ENCODE data around the gene NKTR. TPM values are rescaled to one million over a fixed set of nuclear protein-coding genes. Genes with fewer than 3 reads are reported as not detected.

Gene NKTR
- total RNA-seq, 1 experiment from 2014 or later: 70.5 TPM

- Histone ChIP-seq H3K27me3 (ENCODE audit: insufficient read depth, low read depth) (no peaks in the 10 kb centered on the region), H3K9me3 (ENCODE audit: insufficient read depth, low read depth) (no peaks in the 10 kb centered on the region), H3K4me3 (peak overlapping the region; percentile 66), H4K20me1 (ENCODE audit: insufficient read depth) (no peaks in the 10 kb centered on the region), H3K27ac (0 out of 2 replicates have a peak overlapping the region, but pooled peaks have one; percentile 34), H3K79me2 (ENCODE audit: low read depth) (no peaks in the 10 kb centered on the region), H3K9me2 (ENCODE audit: insufficient read depth) (no peaks in the 10 kb centered on the region), H3K4me1 (replicated peaks; ENCODE audit: insufficient read depth) (peaks cover 33% of the 10 kb centered on the region), H3K36me3 (ENCODE audit: low read depth) (no peaks in the 10 kb centered on the region), H3K4me2 (peak overlapping the region; percentile 92), H2AFZ (no peak overlapping the region), H3F3A (ENCODE audit: insufficient read depth, low read depth) (peaks cover 18% of the 10 kb centered on the region; the same call in 1 of the 2 replicates)
- POLR2A ChIA-PET (ENCODE audit: unreplicated experiment): no interaction called here
- no peak for TF ChIP-seq EZH2 (IDR thresholded peaks at IDR 0.05; ENCODE audit: low read depth)
- no peak for TF ChIP-seq CTCF (conservative IDR thresholded peaks at IDR 0.05)
- no peak for DNase-seq
- CTCF ChIA-PET: interaction anchor here (0.6 kb wide), 1 partner anchor 156 kb away, joined by 4 read pairs; the partner anchor contains the start of gene ACKR2
- BruUV-seq (replicated peaks): TSS peak; percentile 56
- intact Hi-C loops (cut with micrococcal nuclease; ENCODE audit: unreplicated experiment): loop anchor here (2.0 kb wide), 2 partner anchors 52 to 92 kb away; partner anchors contain the start of gene NKTR
Measured at GRCh38 chr3:42653303-42653559, 52.7 kb downstream of the NKTR start.

- Histone ChIP-seq H3K27me3 (ENCODE audit: insufficient read depth, low read depth) (no peaks in the 10 kb centered on the region), H3K4me3 (peak within 1 kb of the TSS; percentile 66), H3K36me3 (ENCODE audit: low read depth) (no peaks in the 10 kb centered on the region), H3K9me3 (ENCODE audit: insufficient read depth, low read depth) (no peaks in the 10 kb centered on the region), H3K27ac (peak within 1 kb of the TSS; percentile 65), H2AFZ (peak within 1 kb of the TSS; percentile 77), H3K4me1 (replicated peaks; ENCODE audit: insufficient read depth) (peaks cover 33% of the 10 kb centered on the region), H4K20me1 (ENCODE audit: insufficient read depth) (no peaks in the 10 kb centered on the region), H3K79me2 (ENCODE audit: low read depth) (no peaks in the 10 kb centered on the region), H3F3A (ENCODE audit: insufficient read depth, low read depth) (peaks cover 18% of the 10 kb centered on the region; the same call in 1 of the 2 replicates), H3K9me2 (ENCODE audit: insufficient read depth) (no peaks in the 10 kb centered on the region), H3K4me2 (peak within 1 kb of the TSS; percentile 92)
- TF ChIP-seq CTCF (conservative IDR thresholded peaks at IDR 0.05) (no peak), EZH2 (IDR thresholded peaks at IDR 0.05; ENCODE audit: low read depth) (no peak)
- DNase-seq: no peak
- intact Hi-C loops (cut with micrococcal nuclease; ENCODE audit: unreplicated experiment): loop anchor here (2.0 kb wide), 2 partner anchors 53 to 91 kb away; partner anchors contain the start of gene NKTR
- CTCF ChIA-PET: interaction anchor here (0.7 kb wide), 1 partner anchor 11 kb away, joined by 4 read pairs; no protein-coding TSS in a partner anchor
- POLR2A ChIA-PET (ENCODE audit: unreplicated experiment): no interaction called here
- BruUV-seq (replicated peaks): TSS peak; percentile 18
Measured at GRCh38 chr3:42653560-42654330, 53.3 kb downstream of the NKTR start, which contains the start of gene ZBTB47. TSS of gene ZBTB47 (plus strand) at chr3:42653697. CDS start at chr3:42658356, 4,659 bp downstream.

- intact Hi-C loops (cut with micrococcal nuclease; ENCODE audit: unreplicated experiment): no loop called here
- Histone ChIP-seq H2AFZ (peak overlapping the region; percentile 77), H4K20me1 (ENCODE audit: insufficient read depth) (no peaks in the 10 kb centered on the region), H3K79me2 (ENCODE audit: low read depth) (no peaks in the 10 kb centered on the region), H3K4me1 (replicated peaks; ENCODE audit: insufficient read depth) (peaks cover 33% of the 10 kb centered on the region), H3K4me3 (peak overlapping the region; percentile 66), H3K9me2 (ENCODE audit: insufficient read depth) (no peaks in the 10 kb centered on the region), H3K27me3 (ENCODE audit: insufficient read depth, low read depth) (no peaks in the 10 kb centered on the region), H3K9me3 (ENCODE audit: insufficient read depth, low read depth) (no peaks in the 10 kb centered on the region), H3F3A (ENCODE audit: insufficient read depth, low read depth) (peaks cover 18% of the 10 kb centered on the region; the same call in 1 of the 2 replicates), H3K4me2 (peak overlapping the region; percentile 92), H3K27ac (no peak overlapping the region), H3K36me3 (ENCODE audit: low read depth) (no peaks in the 10 kb centered on the region)
- CTCF ChIA-PET: interaction anchor here (0.6 kb wide), 1 partner anchor 90 kb away, joined by 15 read pairs; no protein-coding TSS in a partner anchor
- DNase-seq: peak in 1 of 2 experiments; percentile 35
- no TSS peak for BruUV-seq (replicated peaks)
- TF ChIP-seq EZH2 (IDR thresholded peaks at IDR 0.05; ENCODE audit: low read depth) (no peak), CTCF (conservative IDR thresholded peaks at IDR 0.05) (no peak)
- POLR2A ChIA-PET (ENCODE audit: unreplicated experiment): no interaction called here
Measured at GRCh38 chr3:42654331-42655201, 54.1 kb downstream of the NKTR start.
